IMR-90 (cell line): ENCODE measurements around the gene ELMO1. TPM values are rescaled to one million over a fixed set of nuclear protein-coding genes. Genes with fewer than 3 reads are reported as not detected.

Experiments
- ATAC-seq: fragments of 200-7000 bp; cut with Tn5 transposase; 2 replicates; pipeline ENCODE4 v1.9.1; 2020; ENCODE audit warnings: low read depth, mild to moderate bottlenecking, moderate library complexity
- BruUV-seq: library from RNA; stranded (reverse); fragments of 400-500 nt; replicated peaks from 2 replicates; lab custom pipeline; 2021; lab: Mats Ljungman, UMichigan
- CTCF ChIA-PET: fragments of 300-600 bp; formaldehyde crosslinking; extraction: SDS; loops from one replicate; lab custom pipeline; 2021; ENCODE audit warnings: antibody characterized with exemption; lab: Yijun Ruan, JAX
- POLR2A ChIA-PET: fragments of 300-600 bp; sonication (Branson Sonifier 250); formaldehyde crosslinking; loops from one replicate; lab custom pipeline; 2022; ENCODE audit warnings: antibody characterized with exemption; ENCODE audit not compliant: unreplicated experiment; lab: Charles Lee
- DNase-seq: peaks from one replicate; pipeline ENCODE4 v3.0.0; 2013
- H2AFZ ChIP-seq: replicated peaks from 2 replicates; pipeline ENCODE3; 2013; ENCODE audit warnings: low read length, mild to moderate bottlenecking; ENCODE audit not compliant: poor library complexity
- H2AK5ac ChIP-seq: 2 replicates; pipeline ENCODE4 v1.6.1; 2013; ENCODE audit warnings: low read depth, low read length, inconsistent platforms
- H2AK9ac ChIP-seq: replicated peaks from 2 replicates; pipeline ENCODE3; 2013; ENCODE audit warnings: mild to moderate bottlenecking, low read depth, low read length, moderate library complexity; ENCODE audit not compliant: poor library complexity
- H2BK120ac ChIP-seq: 2 replicates; pipeline ENCODE4 v1.6.1; 2013; ENCODE audit warnings: low read depth, low read length, inconsistent platforms
- H2BK15ac ChIP-seq: 3 replicates; pipeline ENCODE4 v1.6.1; 2013; ENCODE audit warnings: low read depth, low read length, inconsistent platforms
- H2BK20ac ChIP-seq: 2 replicates; pipeline ENCODE4 v1.6.1; 2013; ENCODE audit warnings: low read depth, mild to moderate bottlenecking, inconsistent platforms, low read length, moderate library complexity
- H2BK5ac ChIP-seq: 2 replicates; pipeline ENCODE4 v1.6.1; 2013; ENCODE audit warnings: mild to moderate bottlenecking, low read depth, low read length, inconsistent platforms; ENCODE audit not compliant: poor library complexity, severe bottlenecking
- H3K14ac ChIP-seq: replicated peaks from 2 replicates; pipeline ENCODE4 v1.6.1; 2013; ENCODE audit warnings: low read depth, low read length, inconsistent platforms
- H3K18ac ChIP-seq: 2 replicates; pipeline ENCODE4 v1.6.1; 2013; ENCODE audit warnings: low read depth, low read length, control low read depth
- H3K23ac ChIP-seq: 2 replicates; pipeline ENCODE4 v1.6.1; 2013; ENCODE audit warnings: low read depth, low read length, inconsistent platforms
- H3K27ac ChIP-seq: 2 replicates; pipeline ENCODE4 v1.5.1; 2013; ENCODE audit warnings: mild to moderate bottlenecking, control low read depth, low read length; ENCODE audit not compliant: insufficient read depth
- H3K27me3 ChIP-seq: 2 replicates; pipeline ENCODE4 v1.6.1; 2013; ENCODE audit warnings: low read length; ENCODE audit not compliant: control insufficient read depth, insufficient read depth
- H3K36me3 ChIP-seq: 2 replicates; pipeline ENCODE4 v1.6.1; 2013; ENCODE audit warnings: low read length, mixed read lengths; ENCODE audit not compliant: control insufficient read depth, insufficient read depth
- H3K4ac ChIP-seq: 2 replicates; pipeline ENCODE4 v1.6.1; 2013; ENCODE audit warnings: low read depth, low read length, inconsistent platforms
- H3K4me1 ChIP-seq: 2 replicates; pipeline ENCODE4 v1.6.1; 2013; ENCODE audit warnings: low read length, mixed read lengths; ENCODE audit not compliant: control insufficient read depth, insufficient read depth
- H3K4me2 ChIP-seq: 2 replicates; pipeline ENCODE4 v1.6.1; 2013; ENCODE audit warnings: low read depth, mild to moderate bottlenecking, control low read depth, low read length, moderate library complexity
- H3K4me3 ChIP-seq: 2 replicates; pipeline ENCODE4 v1.5.1; 2013; ENCODE audit warnings: low read depth, mild to moderate bottlenecking, control low read depth, low read length, moderate library complexity; ENCODE audit not compliant: insufficient read depth
- H3K56ac ChIP-seq: 2 replicates; pipeline ENCODE4 v1.6.1; 2013; ENCODE audit warnings: low read length, inconsistent platforms; ENCODE audit not compliant: insufficient read depth; ENCODE audit errors: extremely low read depth
- H3K79me1 ChIP-seq, 2 experiments: 2 replicates each; pipeline ENCODE4 v1.6.1; 2013; ENCODE audit warnings: low read length in 2 of 2, inconsistent platforms in 1 of 2, low read depth in 1 of 2
- H3K9ac ChIP-seq: 2 replicates; pipeline ENCODE4 v1.6.1; 2013; ENCODE audit warnings: low read depth, low read length, control low read depth
- H3K9me1 ChIP-seq: 2 replicates; pipeline ENCODE4 v1.6.1; 2013; ENCODE audit warnings: low read length, inconsistent platforms; ENCODE audit not compliant: insufficient read depth
- H3K9me3 ChIP-seq: 2 replicates; pipeline ENCODE4 v1.6.1; 2013; ENCODE audit warnings: low read length; ENCODE audit not compliant: control insufficient read depth, insufficient read depth
- H4K20me1 ChIP-seq: 2 replicates; pipeline ENCODE4 v1.6.1; 2013; ENCODE audit warnings: low read length, inconsistent platforms; ENCODE audit not compliant: insufficient read depth
- H4K5ac ChIP-seq: 2 replicates; pipeline ENCODE4 v1.6.1; 2013; ENCODE audit warnings: mild to moderate bottlenecking, low read depth, low read length, control low read depth
- H4K8ac ChIP-seq, 2 experiments: 2 replicates each; pipeline ENCODE4 v1.6.1; 2013; ENCODE audit warnings: low read depth in 2 of 2, low read length in 2 of 2, control low read depth in 1 of 2, inconsistent platforms in 1 of 2
- H4K91ac ChIP-seq: 2 replicates; pipeline ENCODE4 v1.6.1; 2013; ENCODE audit warnings: low read depth, low read length, inconsistent platforms; ENCODE audit not compliant: insufficient read depth
- BHLHE40 ChIP-seq: fragments of 150-350 bp; IDR thresholded peaks from 2 replicates; pipeline ENCODE4 v1.6.1; 2016; ENCODE audit warnings: mild to moderate bottlenecking, low read depth, low read length
- CEBPB ChIP-seq: IDR thresholded peaks from 2 replicates; pipeline ENCODE4 v1.6.1; 2012; ENCODE audit warnings: low read depth, low read length, improper control_type of control experiment
- CHD1 ChIP-seq: IDR thresholded peaks from 2 replicates; pipeline ENCODE4 v1.6.1; 2012; ENCODE audit warnings: low read depth, low read length, improper control_type of control experiment
- ELK1 ChIP-seq: fragments of 150-350 bp; IDR thresholded peaks from 2 replicates; pipeline ENCODE4 v1.6.1; 2016; ENCODE audit warnings: low read depth, mild to moderate bottlenecking, low read length, moderate library complexity, borderline replicate concordance
- FOS ChIP-seq: fragments of 150-350 bp; IDR thresholded peaks from 2 replicates; pipeline ENCODE4 v1.6.1; 2016; ENCODE audit warnings: low read depth, low read length
- MAFK ChIP-seq: IDR thresholded peaks from 2 replicates; pipeline ENCODE4 v1.6.1; 2012; ENCODE audit warnings: low read depth, low read length, improper control_type of control experiment
- MAZ ChIP-seq: IDR thresholded peaks from 2 replicates; pipeline ENCODE4 v1.6.1; 2012; ENCODE audit warnings: low read depth, mild to moderate bottlenecking, low read length, improper control_type of control experiment, moderate library complexity, borderline replicate concordance
- MXI1 ChIP-seq: IDR thresholded peaks from 2 replicates; pipeline ENCODE4 v1.6.1; 2012; ENCODE audit warnings: low read depth, mild to moderate bottlenecking, low read length, moderate library complexity, borderline replicate concordance
- NFE2L2 ChIP-seq: fragments of 150-350 bp; IDR thresholded peaks from 2 replicates; pipeline ENCODE4 v1.6.1; 2016; ENCODE audit warnings: low read depth, mild to moderate bottlenecking, low read length
- POLR2A ChIP-seq: IDR thresholded peaks from 2 replicates; pipeline ENCODE4 v1.6.1; 2012; ENCODE audit warnings: mild to moderate bottlenecking, low read depth, low read length
- RAD21 ChIP-seq: IDR thresholded peaks from 2 replicates; pipeline ENCODE4 v1.6.1; 2012; ENCODE audit warnings: low read length, improper control_type of control experiment
- RCOR1 ChIP-seq: IDR thresholded peaks from 2 replicates; pipeline ENCODE4 v1.6.1; 2012; ENCODE audit warnings: mild to moderate bottlenecking, low read length, improper control_type of control experiment; ENCODE audit not compliant: insufficient replicate concordance
- RFX5 ChIP-seq: IDR thresholded peaks from 2 replicates; pipeline ENCODE4 v1.8.0; 2012; ENCODE audit warnings: low read depth, mild to moderate bottlenecking, low read length, moderate library complexity
- SMC3 ChIP-seq: fragments of 150-350 bp; IDR thresholded peaks from 2 replicates; pipeline ENCODE4 v1.6.1; 2016; ENCODE audit warnings: low read depth, mild to moderate bottlenecking, antibody characterized with exemption, low read length, moderate library complexity
- USF2 ChIP-seq: fragments of 150-350 bp; IDR thresholded peaks from 2 replicates; pipeline ENCODE4 v1.6.1; 2017; ENCODE audit warnings: mild to moderate bottlenecking, antibody characterized with exemption, low read length, low read depth
- WGBS, 2 experiments: methylation state at CpG; one replicate each; pipeline versions ENCODE4 v1.1.5 to v1.1.7; 2013; ENCODE audit warnings: missing lambda C conversion rate in 2 of 2; ENCODE audit not compliant: insufficient read length in 1 of 2; ENCODE audit errors: extremely low coverage in 2 of 2; 5-methylcytosine and 5-hydroxymethylcytosine counted together
- dilution Hi-C: fragments of 300-500 bp; cut with HindIII; formaldehyde crosslinking; loops from one replicate; pipeline ENCODE4 v1.14.3; 2018; ENCODE audit warnings: low sequenced_read_pairs; ENCODE audit not compliant: unreplicated experiment
- in situ Hi-C: fragments of 300-500 bp; cut with MboI; formaldehyde crosslinking; loops from 3 replicates; pipeline ENCODE4 v1.14.3; 2019; ENCODE audit warnings: low sequenced_read_pairs, inconsistent platforms, mixed read lengths
- intact Hi-C: fragments of 100-400 bp; cut with micrococcal nuclease; formaldehyde crosslinking; loops from 2 replicates; pipeline ENCODE4 v1.10.0; 2022
- polyA plus RNA-seq, 3 experiments: library from polyadenylated mRNA; depleted of rRNA; stranded (reverse); fragments of >200 nt; gene quantifications; 2 replicates each; pipeline ENCODE4 v1.2.3, GENCODE V29; 2012; ENCODE audit warnings: low replicate concordance in 1 of 3
- total RNA-seq: library from RNA; depleted of rRNA; stranded (reverse); fragments of >200 nt; gene quantifications from 2 replicates; pipeline ENCODE4 v1.2.3, GENCODE V29; 2012
- TF ChIP-seq, protein P1 (sequence below): conservative IDR thresholded peaks from 2 replicates; pipeline ENCODE4 v1.5.1; 2012; ENCODE audit warnings: mild to moderate bottlenecking, low read depth, low read length, improper control_type of control experiment

ELMO1 gene
- total and polyA plus RNA-seq, 2 of the 4 experiments (the other 2 are of a cell fraction): 0.03 TPM; not detected in 1

- Histone ChIP-seq H3K4ac (no peak overlapping the region), H3K18ac (no peak overlapping the region), H4K8ac (no peak overlapping the region), H2AFZ (no peak overlapping the region), H3K27ac (no peak overlapping the region), H2BK15ac (no peak overlapping the region), H3K9me1 (no peaks in the 10 kb centered on the region), H3K14ac (no peak overlapping the region), H2AK5ac (no peak overlapping the region), H3K56ac (no peak overlapping the region), H3K9ac (no peak overlapping the region), H3K36me3 (no peaks in the 10 kb centered on the region), H3K79me1 (no peaks in the 10 kb centered on the region), H3K23ac (no peak overlapping the region), H3K9me3 (no peaks in the 10 kb centered on the region; the same call in none of the 2 replicates), H2BK20ac (no peak overlapping the region), H4K91ac (no peak overlapping the region), H2BK120ac (no peak overlapping the region), H3K4me3 (no peak overlapping the region), H3K4me2 (no peak overlapping the region), H2AK9ac (no peak overlapping the region), H2BK5ac (no peak overlapping the region), H4K5ac (no peak overlapping the region), H4K20me1 (no peaks in the 10 kb centered on the region), H3K27me3 (no peaks in the 10 kb centered on the region; the same call in 1 of the 2 replicates), H3K4me1 (no peaks in the 10 kb centered on the region)
- in situ Hi-C loops (no loop called here), dilution Hi-C loops (no loop called here), intact Hi-C loops (loop anchor here (10.0 kb wide), 1 partner anchor 57 kb away; no protein-coding TSS in a partner anchor)
- CTCF ChIA-PET: no interaction called here
- no CpG with 5 or more reads among the region's 4 CpGs for WGBS, 2 experiments
- no peak for ATAC-seq
- DNase-seq: no peak
- TF ChIP-seq ELK1 (no peak), MAFK (no peak), RCOR1 (no peak), FOS (no peak), CEBPB (no peak), NFE2L2 (no peak), POLR2A (no peak), BHLHE40 (no peak), MAZ (no peak), USF2 (no peak), MXI1 (no peak), CHD1 (no peak), RFX5 (no peak), RAD21 (no peak), SMC3 (no peak)
- TF ChIP-seq, protein P1, sequence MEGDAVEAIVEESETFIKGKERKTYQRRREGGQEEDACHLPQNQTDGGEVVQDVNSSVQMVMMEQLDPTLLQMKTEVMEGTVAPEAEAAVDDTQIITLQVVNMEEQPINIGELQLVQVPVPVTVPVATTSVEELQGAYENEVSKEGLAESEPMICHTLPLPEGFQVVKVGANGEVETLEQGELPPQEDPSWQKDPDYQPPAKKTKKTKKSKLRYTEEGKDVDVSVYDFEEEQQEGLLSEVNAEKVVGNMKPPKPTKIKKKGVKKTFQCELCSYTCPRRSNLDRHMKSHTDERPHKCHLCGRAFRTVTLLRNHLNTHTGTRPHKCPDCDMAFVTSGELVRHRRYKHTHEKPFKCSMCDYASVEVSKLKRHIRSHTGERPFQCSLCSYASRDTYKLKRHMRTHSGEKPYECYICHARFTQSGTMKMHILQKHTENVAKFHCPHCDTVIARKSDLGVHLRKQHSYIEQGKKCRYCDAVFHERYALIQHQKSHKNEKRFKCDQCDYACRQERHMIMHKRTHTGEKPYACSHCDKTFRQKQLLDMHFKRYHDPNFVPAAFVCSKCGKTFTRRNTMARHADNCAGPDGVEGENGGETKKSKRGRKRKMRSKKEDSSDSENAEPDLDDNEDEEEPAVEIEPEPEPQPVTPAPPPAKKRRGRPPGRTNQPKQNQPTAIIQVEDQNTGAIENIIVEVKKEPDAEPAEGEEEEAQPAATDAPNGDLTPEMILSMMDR: no peak
- BruUV-seq: no TSS peak
- POLR2A ChIA-PET: no interaction called here
Observed at GRCh38 chr7:37442268-37442667, 6.4 kb downstream of the ELMO1 start.
